NOMO-1 (cell line): ENCODE measurements around the gene PRR13.
"Not testable (repeated sequence)": the region's sequence is repeated elsewhere in the genome, so short reads cannot be mapped to it uniquely, and the experiment has no call there.

Experiments used
- DNase-seq, 2 experiments: peaks; one replicate each; lab custom pipeline; 2025; ENCODE audit not compliant: unreplicated experiment in 2 of 2; lab: John Stamatoyannopoulos, UW

Gene PRR13

GRCh38 chr12:53467880-53468279 is 26.3 kb downstream of the PRR13 start:
- DNase-seq, result no peak

- no peak for DNase-seq
Observed at GRCh38 chr12:53468282-53468681, 26.7 kb downstream of the PRR13 start.

- no peak for DNase-seq
Observed at GRCh38 chr12:53472056-53472582, 30.6 kb downstream of the PRR13 start.

- DNase-seq, result no peak
Observed at GRCh38 chr12:53474077-53474476, 32.5 kb downstream of the PRR13 start.

- no peak for DNase-seq
Observed at GRCh38 chr12:53474819-53475218, 33.3 kb downstream of the PRR13 start.

- DNase-seq, result no peak
Observed at GRCh38 chr12:53476769-53477209, 35.3 kb downstream of the PRR13 start.

GRCh38 chr12:53478865-53479264 is 37.3 kb downstream of the PRR13 start:
- DNase-seq, result no peak

- no peak for DNase-seq
Observed at GRCh38 chr12:53479331-53479730, 37.8 kb downstream of the PRR13 start.

- no peak for DNase-seq
Observed at GRCh38 chr12:53480491-53481442, 39.2 kb downstream of the PRR13 start.

- DNase-seq, result not testable (repeated sequence)
Observed at GRCh38 chr12:53481458-53481857, 39.9 kb downstream of the PRR13 start.

- no peak for DNase-seq
Observed at GRCh38 chr12:53481939-53482586, 40.5 kb downstream of the PRR13 start.

- no peak for DNase-seq
Observed at GRCh38 chr12:53482626-53483168, 41.2 kb downstream of the PRR13 start.

- no peak for DNase-seq
Observed at GRCh38 chr12:53483225-53483978, 41.9 kb downstream of the PRR13 start.

- no peak for DNase-seq
Observed at GRCh38 chr12:53483979-53484377, 42.4 kb downstream of the PRR13 start.

- DNase-seq, result no peak
Observed at GRCh38 chr12:53484686-53485575, 43.4 kb downstream of the PRR13 start.

- DNase-seq, result no peak
Observed at GRCh38 chr12:53485955-53486735, 44.6 kb downstream of the PRR13 start.

GRCh38 chr12:53486736-53487487 is 45.4 kb downstream of the PRR13 start:
- no peak for DNase-seq

GRCh38 chr12:53489242-53489864 is 47.8 kb downstream of the PRR13 start:
- no peak for DNase-seq
